GM21825 (cell line): ENCODE data around the gene GSTM1.
"Not testable (repeated sequence)": the region's sequence is repeated elsewhere in the genome, so short reads cannot be mapped to it uniquely, and the experiment has no call there.

Source experiments
- ATAC-seq: cut with Tn5 transposase; IDR thresholded peaks from one replicate; pipeline ENCODE4 v1.9.1; 2021; ENCODE audit warnings: mild to moderate bottlenecking, moderate library complexity; ENCODE audit not compliant: unreplicated experiment

The GSTM1 gene

DNA sequence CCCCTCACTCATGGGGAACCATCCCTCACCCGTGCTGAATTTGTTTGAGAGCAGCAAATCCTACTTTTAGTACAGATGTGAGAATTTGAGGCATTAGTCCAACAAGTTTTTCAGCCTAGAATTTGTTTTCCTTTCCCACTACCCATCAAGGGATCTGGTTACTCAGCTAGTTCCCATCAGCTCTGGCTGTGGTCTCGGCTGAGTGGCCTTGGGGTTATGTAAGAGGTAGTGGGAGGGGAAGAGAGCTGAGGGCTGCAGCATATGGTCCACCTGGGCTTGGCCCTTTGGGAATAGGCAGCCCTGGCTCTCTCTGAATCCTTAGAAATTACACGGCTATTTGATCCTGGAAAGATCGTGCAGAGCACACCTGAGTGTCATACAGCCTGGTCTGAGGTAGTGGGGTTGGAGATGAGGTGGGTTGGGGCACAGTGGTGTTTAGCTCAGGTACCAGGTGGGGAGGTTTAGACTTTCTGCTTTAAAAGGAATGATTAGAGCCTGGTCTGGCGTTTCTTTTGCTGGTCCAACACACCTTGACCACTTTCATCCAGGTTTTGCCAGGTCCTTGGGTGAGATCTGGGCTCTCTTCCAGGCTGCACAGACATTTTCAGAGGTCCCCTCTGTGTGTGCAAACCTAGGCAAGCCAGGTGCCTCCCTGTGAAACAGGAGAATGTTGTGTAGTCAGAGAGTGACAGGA lies 27.5 kb upstream of the GSTM1 start:
- ATAC-seq = no peak

DNA sequence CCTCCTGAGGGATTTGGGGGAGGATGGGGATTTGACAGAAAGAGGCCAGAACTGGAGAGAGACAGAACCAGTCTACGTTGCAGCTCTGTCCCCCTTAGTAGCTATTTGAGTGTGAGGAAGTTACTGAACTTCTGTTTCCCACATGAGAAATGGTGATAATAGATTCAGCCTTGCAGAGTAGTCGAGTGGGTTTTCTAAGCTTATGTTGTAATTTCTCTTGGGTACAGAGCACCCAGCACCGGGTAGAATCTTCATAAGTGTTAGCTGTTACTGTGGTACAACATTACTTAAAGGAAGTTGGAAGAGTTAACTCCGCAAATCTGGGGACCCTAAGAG lies 27.0 kb upstream of the GSTM1 start:
- ATAC-seq = not testable (repeated sequence)

- ATAC-seq = no peak
Observed at GRCh38 chr1:109661391-109661790, 26.2 kb upstream of the GSTM1 start.

DNA sequence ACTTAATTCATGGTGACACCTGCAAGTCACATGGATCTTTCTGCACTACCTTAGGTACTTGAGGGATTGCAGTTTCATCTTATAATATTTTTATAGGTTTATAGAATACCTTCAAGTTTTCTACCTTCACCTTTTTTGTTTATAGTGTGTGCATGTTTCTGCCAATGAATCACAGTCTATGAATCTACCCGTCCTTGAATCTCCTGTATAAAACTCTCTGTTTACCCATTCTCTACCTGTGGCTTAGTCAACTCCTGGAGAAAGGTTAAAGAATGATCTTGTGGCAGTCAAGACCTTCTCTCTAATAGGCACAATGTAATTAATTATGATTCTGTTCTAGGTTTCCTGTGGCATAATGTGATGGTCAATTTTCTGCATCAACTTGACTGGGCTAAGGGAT lies 22.9 kb upstream of the GSTM1 start:
- no peak for ATAC-seq

- peak; percentile 93 for ATAC-seq
Observed at GRCh38 chr1:109667452-109668122, 20.0 kb upstream of the GSTM1 start, which contains the start of gene GSTM2. GSTM2 (plus strand) TSS chr1:109668057; CDS start chr1:109668116, 59 bp downstream.

- ATAC-seq = no peak
Observed at GRCh38 chr1:109668123-109668775, 19.4 kb upstream of the GSTM1 start.

DNA sequence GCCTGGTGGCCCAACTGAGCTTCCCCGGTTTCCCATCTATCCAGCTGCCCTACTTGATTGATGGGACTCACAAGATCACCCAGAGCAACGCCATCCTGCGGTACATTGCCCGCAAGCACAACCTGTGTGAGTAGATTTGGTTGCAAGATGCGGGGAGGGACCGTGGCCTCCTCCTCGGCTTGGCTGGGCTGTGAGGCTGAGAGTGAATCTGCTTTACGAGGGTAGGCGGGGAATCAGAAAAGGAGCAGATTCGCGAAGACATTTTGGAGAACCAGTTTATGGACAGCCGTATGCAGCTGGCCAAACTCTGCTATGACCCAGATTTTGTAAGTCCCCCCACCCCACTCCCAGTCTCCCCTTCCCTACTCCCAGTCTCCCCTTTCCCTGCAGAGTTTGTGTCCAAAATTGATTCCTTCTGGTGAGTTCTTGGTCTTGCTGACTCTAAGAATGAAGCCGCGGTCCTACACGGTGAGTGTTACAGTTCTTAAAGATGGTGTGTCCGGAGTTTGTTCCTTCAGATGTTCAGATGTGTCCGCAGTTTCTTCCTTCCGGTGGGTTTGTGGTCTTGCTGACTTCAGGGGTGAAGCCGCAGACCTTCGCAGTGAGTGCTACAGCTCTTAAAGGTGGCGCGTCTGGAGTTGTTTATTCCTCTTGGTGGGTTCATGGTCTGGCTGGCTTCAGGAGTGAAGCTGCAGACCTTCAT lies 18.2 kb upstream of the GSTM1 start:
- ATAC-seq = no peak

- ATAC-seq = not testable (repeated sequence)
Observed at GRCh38 chr1:109669949-109670302, 17.7 kb upstream of the GSTM1 start.

- ATAC-seq = no peak
Observed at GRCh38 chr1:109671067-109671466, 16.6 kb upstream of the GSTM1 start.

DNA sequence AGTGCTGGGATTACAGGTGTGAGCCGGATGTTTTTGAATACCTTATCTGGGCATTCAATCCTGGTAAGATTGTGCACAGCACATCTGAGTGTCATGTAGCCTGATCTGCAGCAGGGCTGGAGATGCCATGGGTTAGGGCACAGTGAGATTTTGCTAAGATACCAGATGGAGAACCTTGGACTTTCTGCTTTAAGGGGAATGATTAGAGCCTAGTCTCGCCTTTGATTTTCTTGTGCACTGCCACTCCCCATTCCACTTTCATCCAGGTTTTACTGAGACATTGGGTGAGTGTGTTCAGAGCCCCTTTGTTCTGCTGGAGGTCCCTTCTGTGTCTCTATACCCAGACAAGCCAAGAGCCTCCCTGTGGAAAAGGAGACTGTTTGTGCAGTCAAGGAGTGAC lies 13.8 kb upstream of the GSTM1 start:
- ATAC-seq = not testable (repeated sequence)

- not testable (repeated sequence) for ATAC-seq
Observed at GRCh38 chr1:109676683-109677381, 10.8 kb upstream of the GSTM1 start.

GRCh38 chr1:109677459-109677858 lies 10.2 kb upstream of the GSTM1 start:
- no peak for ATAC-seq

DNA sequence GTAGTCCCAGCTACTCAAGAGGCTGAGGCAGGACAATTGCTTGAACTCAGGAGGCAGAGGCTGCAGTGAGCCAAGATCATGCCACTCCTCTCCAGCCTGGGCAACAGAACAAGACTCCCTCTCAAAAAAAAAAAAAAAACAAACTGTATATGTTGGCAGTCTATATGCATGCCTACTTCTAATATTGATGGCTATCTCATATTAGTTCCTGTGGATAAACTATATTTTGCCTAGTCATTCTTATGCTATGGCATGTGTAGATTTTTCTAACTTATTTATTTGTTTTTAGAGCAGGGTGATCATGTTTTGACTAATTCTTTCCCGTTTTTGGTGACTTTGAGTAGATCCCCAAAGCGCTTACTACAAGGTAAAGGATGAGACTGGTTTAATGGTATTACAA lies 9.0 kb upstream of the GSTM1 start:
- not testable (repeated sequence) for ATAC-seq

DNA sequence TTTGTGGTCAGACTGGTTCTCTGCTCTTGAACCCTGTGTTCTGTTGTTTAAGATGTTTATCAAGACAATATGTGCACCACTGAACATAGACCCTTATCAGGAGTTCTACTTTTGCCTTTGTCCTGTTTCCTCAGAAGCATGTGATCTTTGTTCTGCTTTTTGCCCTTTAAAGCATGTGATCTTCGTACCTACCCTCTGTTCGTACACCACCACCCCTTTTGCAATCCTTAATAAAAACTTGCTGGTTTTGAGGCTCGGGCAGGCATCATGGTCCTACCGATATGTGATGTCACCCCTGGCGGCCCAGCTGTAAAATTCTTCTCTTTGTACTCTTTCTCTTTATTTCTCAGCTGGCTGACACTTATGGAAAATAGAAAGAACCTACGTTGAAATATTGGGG lies 2.8 kb upstream of the GSTM1 start:
- ATAC-seq = not testable (repeated sequence)

- ATAC-seq = not testable (repeated sequence)
Observed at GRCh38 chr1:109685399-109685798, 2.2 kb upstream of the GSTM1 start.

GRCh38 chr1:109685890-109686289 lies 1.7 kb upstream of the GSTM1 start:
- ATAC-seq = not testable (repeated sequence)

DNA sequence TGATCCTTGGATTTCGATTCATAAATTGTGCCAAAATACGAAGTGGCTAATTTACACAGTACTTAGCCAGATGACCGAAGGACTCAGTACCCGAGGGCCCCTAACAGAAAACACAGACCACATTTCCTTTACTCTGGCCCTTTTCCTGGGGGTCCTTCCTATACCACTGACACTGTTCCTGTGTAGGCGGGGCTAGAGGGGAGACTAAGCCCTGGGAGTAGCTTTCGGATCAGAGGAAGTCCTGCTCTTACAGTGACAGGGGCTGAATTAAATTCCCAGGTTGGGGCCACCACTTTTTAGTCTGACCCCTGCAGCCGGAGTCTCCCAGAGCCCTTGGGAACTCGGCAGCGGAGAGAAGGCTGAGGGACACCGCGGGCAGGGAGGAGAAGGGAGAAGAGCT lies 508 bp upstream of the GSTM1 start:
- ATAC-seq = peak; percentile 9

GRCh38 chr1:109689844-109690405 lies 2.3 kb downstream of the GSTM1 start:
- no peak for ATAC-seq

DNA sequence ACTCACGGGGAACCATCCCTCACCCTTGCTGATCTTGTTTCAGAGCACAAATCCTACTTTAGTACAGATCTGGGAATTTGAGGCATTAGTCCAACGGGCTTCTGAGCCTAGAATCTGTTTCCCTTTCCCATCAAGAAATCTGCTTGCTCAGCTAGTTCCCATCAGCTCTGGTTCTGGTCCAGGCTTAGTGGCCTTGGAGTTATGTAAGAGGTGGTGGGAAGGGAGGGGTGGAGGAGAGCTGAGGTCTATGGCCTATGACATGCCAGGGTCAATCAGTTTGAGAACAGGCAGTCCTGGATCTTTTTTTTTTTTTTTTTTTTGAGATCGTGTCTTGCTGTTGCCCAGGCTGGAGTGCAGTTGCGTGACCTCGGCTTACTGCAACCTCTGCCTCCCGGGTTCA lies 4.1 kb downstream of the GSTM1 start:
- ATAC-seq = no peak

DNA sequence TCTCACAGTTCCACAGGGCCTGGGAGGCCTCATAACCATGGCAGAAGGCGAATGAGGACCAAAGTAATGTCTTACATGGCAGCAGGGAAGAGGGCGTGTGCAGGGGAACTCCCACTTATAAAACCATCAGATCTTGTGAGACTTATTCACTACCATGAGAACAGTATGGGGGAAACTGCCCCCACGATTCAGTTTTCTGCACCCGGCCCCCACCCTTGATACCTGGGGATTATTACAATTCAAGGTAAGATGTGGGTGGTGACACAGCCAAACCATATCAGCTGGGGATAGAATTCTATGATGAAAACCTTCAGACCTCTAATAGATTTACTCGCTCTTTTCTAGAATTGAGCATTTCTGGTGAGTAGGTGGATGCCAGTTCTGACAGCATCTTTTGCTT lies 6.8 kb downstream of the GSTM1 start:
- not testable (repeated sequence) for ATAC-seq

DNA sequence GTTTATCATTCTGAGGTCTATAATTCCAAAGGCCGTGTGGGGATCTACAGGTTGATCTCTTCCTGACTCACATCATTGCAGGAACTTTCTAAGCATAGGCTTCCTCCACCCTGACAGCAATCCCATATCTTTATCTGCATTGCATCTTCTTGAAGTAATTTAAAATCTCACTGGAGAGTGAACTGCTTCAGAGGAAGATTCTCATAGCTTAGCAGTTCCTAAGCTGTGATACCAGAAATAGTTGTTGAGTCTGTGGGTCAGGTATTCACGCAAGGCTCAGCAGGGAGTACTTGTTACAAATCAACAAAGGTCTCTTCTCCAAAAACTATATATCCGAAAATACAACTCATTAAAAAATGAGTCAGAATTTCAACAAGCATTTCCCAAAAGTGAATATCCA lies 7.5 kb downstream of the GSTM1 start:
- not testable (repeated sequence) for ATAC-seq
